ENCODE data around the gene CCN6.

DNA sequence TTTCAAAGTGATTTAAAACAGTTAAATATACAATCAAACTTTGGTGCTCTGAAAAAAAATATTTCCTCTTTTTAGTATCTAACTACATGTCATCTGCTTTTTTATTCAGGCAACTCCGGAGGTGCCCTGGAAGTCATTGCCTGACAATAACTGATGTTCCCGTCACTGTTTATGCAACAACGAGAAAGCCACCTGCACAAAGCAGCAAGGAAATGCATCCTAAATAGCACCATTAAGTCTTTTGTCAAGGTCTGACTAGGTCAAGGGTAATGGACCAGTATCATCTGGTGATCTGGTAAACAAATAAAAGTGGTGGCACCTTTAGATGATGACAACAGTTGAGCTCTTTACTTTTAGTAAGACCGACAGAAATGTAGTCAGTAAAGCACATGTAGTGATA is 46.7 kb downstream of the CCN6 start:
- TF ChIP-seq, protein P1, sequence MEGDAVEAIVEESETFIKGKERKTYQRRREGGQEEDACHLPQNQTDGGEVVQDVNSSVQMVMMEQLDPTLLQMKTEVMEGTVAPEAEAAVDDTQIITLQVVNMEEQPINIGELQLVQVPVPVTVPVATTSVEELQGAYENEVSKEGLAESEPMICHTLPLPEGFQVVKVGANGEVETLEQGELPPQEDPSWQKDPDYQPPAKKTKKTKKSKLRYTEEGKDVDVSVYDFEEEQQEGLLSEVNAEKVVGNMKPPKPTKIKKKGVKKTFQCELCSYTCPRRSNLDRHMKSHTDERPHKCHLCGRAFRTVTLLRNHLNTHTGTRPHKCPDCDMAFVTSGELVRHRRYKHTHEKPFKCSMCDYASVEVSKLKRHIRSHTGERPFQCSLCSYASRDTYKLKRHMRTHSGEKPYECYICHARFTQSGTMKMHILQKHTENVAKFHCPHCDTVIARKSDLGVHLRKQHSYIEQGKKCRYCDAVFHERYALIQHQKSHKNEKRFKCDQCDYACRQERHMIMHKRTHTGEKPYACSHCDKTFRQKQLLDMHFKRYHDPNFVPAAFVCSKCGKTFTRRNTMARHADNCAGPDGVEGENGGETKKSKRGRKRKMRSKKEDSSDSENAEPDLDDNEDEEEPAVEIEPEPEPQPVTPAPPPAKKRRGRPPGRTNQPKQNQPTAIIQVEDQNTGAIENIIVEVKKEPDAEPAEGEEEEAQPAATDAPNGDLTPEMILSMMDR (conservative IDR thresholded peaks at IDR 0.05), result no peak
- TF ChIP-seq ZFX (IDR thresholded peaks at IDR 0.05), result no peak
